Measurements from ENCODE around the gene TRMT2A. TPM values are rescaled to one million over a fixed set of nuclear protein-coding genes. Genes with fewer than 3 reads are reported as not detected.

Gene TRMT2A
- total and polyA plus RNA-seq, 2 of the 8 experiments (the other 6 are each of a cell fraction or from before 2014, with no cell fraction given): 44.9 to 50.3 TPM

- no peak for TF ChIP-seq USF2 (IDR thresholded peaks at IDR 0.05; ENCODE audit: low read length)
Observed at GRCh38 chr22:20071524-20071972, 45.5 kb downstream of the TRMT2A start (continued).
